SK-MEL-5 (cell line): ENCODE data around the gene CAVIN1. TPM values are rescaled to one million over a fixed set of nuclear protein-coding genes. Genes with fewer than 3 reads are reported as not detected.
A peak's percentile ranks its signal among the peaks of the same experiment; 100 is the strongest.
"Not testable (repeated sequence)": the region's sequence is repeated elsewhere in the genome, so short reads cannot be mapped to it uniquely, and the experiment has no call there.

ENCODE experiments used
- DNase-seq: peaks from one replicate; pipeline ENCODE4 v3.0.0-alpha.2; 2016; ENCODE audit warnings: low read depth, low spot score
- in situ Hi-C: cut with HindIII; loops from 2 replicates; pipeline ENCODE4 v1.10.0; 2016; ENCODE audit warnings: low sequenced_read_pairs, high pct_unique_total_duplicates, low pct_unique_long_range_greater_than_20kb
- polyA plus RNA-seq, 2 experiments: library from polyadenylated mRNA; depleted of rRNA; stranded (reverse); fragments of >200 nt; gene quantifications; 2 replicates each; pipeline ENCODE4 v1.2.3, GENCODE V29; 2015
- total RNA-seq: library from RNA; depleted of rRNA; stranded (reverse); fragments of >200 nt; shearing (Covaris generic); gene quantifications from 2 replicates; pipeline ENCODE4 v1.2.3, GENCODE V29; 2014; rRNA removed

CAVIN1 gene, protein sequence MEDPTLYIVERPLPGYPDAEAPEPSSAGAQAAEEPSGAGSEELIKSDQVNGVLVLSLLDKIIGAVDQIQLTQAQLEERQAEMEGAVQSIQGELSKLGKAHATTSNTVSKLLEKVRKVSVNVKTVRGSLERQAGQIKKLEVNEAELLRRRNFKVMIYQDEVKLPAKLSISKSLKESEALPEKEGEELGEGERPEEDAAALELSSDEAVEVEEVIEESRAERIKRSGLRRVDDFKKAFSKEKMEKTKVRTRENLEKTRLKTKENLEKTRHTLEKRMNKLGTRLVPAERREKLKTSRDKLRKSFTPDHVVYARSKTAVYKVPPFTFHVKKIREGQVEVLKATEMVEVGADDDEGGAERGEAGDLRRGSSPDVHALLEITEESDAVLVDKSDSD
- 10.0 and 11.2 TPM in 2 replicates for total RNA-seq
- 7.4 and 11.9 TPM in 2 replicates for polyA plus RNA-seq (2015; cell fraction: cytosol; rRNA removed)
- polyA plus RNA-seq (2015; cell fraction: nucleus; rRNA removed): 0.49 and 1.6 TPM in 2 replicates

DNA sequence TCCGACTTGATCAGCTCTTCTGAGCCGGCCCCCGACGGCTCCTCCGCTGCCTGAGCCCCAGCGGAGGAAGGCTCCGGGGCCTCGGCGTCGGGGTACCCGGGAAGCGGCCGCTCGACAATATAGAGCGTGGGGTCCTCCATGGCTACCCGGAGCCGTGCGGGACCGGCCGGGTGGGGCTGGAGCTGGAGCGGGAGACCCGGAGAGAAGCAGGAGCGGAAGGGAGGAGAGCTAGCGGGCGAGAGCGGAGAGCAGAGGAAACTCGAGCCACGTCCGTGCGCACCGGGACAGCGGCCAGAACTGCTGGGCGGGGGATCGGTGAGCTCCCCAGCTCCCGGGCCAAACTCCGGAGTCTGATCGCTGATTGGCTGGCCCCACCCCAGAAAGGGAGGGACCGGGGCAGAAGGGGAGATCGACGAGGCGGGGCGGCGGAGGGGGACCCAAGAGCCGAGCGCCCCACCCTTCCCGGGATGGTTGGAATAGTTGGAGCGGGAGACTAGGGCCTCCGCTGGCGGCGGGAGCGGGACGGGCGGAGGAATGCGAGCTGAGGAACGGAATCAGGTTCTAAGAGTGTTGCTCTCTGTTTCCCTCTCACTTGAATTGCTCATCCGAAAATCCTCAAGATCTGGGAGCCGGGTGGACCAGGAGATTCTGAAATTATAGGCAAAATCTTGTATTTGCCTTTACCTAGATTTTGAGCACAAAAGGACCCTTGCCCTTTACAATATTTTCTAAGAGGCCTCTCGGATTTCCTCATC lies at the start of gene CAVIN1:
Gene CAVIN1, minus strand, starts transcription at position 299 of the 755 bp plus-strand sequence. Its CDS starts 159 bp downstream, at position 140.
- in situ Hi-C loops: no loop called here
- peak; percentile 75 for DNase-seq

- DNase-seq: no peak
These were observed 44.8 kb upstream of the CAVIN1 start for GRCh38 chr17:42467889-42468288.

DNA sequence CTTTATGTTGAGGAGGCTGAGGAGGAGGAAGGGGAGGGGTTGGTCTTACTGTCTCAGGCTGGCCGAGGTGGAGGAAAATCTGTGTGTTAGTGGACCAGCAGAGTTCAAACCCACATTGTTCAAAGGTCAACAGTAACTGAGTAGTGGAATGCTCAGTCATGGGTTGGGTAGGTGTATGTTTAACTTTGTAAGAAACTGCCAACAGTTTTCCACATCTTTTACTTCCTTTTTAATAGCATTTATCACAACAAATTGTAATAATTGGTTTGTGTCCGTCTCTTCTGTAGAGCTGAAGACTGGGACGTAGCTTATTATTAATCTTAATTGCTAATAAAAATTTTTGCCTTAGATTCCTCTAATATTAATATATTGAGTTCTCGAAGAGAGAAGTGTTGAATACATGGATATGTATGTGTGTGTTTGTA lies 40.9 kb upstream of the CAVIN1 start:
- in situ Hi-C loops: no loop called here
- no peak for DNase-seq

More at GRCh38 chr17:42467889-42468288, 44.8 kb upstream of the CAVIN1 start:
- in situ Hi-C loops: no loop called here

DNA sequence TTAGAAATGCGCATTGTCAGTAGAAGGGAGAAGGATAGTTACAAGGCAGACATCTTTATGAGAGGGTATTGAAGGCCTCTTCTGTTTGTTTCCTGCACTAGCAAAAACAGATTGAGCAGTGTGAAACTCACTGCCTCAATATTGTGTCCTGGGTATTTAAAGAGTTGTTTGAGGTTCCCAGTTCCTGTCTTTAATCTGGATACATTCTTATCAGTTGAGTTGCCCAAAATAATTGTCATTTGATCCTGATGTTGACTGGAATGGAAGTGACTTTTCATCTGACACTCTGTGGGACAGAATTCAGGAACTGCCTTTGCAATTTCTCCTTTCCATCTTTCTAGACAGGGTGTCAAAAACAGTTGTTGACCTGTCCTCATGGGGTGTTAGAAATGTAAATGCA lies 37.3 kb upstream of the CAVIN1 start:
- DNase-seq: no peak
- in situ Hi-C loops: no loop called here

GRCh38 chr17:42459801-42460281 lies 36.8 kb upstream of the CAVIN1 start:
- in situ Hi-C loops: no loop called here
- no peak for DNase-seq

DNA sequence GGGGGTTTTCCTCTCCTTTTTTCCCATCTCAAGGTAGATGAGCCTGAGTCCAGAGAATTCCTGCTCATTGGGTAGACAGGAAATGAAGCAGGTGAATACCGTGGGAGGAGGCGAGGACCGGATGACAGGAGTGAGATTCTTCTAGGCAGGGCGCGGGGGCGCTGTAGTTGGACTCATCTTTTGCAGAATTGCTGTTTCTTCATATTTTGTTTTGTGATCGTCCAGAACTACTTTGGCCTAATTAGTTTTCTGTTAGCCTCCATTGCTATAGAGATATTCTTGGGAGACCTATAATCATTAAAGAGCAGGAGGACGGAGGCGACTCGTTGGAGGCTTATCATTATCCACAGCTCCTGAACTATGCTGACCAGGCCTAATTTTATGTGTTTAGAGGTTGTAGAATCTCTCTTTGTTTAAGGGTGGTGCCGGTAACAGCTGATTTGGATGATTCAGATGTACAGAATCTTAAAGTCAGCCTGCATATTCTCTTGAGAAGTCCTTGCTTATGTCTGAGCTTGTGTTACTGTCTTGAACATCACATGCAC lies 36.3 kb upstream of the CAVIN1 start:
- in situ Hi-C loops: no loop called here
- DNase-seq: peak; percentile 45

GRCh38 chr17:42458497-42459255 lies 35.6 kb upstream of the CAVIN1 start, which contains the start of gene ATP6V0A1:
Gene ATP6V0A1 (plus strand): TSS chr17:42458878. CDS start chr17:42460895, 2,017 bp downstream.
- in situ Hi-C loops: no loop called here
- DNase-seq: peak; percentile 91

- in situ Hi-C loops: no loop called here
- DNase-seq: no peak
These were observed 34.2 kb upstream of the CAVIN1 start for GRCh38 chr17:42457107-42457792.

- in situ Hi-C loops: no loop called here
- DNase-seq: peak; percentile 68
These were observed 33.4 kb upstream of the CAVIN1 start for GRCh38 chr17:42456223-42457106.

DNA sequence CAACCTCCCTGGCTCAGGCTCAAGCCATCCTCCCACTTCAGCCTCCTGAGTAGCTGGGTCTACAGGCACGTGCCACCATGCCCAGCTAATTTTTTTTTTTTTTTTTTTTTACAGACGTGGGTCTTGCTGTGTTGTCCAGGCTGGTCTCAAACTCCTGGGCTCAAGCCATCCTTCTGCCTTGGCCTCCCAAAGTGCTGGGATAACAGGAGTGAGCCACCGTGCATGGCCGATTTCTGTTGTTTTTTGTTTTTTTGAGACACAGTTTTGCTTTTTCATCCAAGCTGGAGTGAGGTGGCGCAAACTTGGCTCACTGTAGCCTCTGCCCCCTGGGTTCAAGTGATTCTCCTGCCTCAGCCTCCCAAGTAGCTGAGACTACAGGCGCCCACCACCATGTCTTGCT lies 31.9 kb upstream of the CAVIN1 start:
- in situ Hi-C loops, DNase-seq: not testable (repeated sequence)

DNA sequence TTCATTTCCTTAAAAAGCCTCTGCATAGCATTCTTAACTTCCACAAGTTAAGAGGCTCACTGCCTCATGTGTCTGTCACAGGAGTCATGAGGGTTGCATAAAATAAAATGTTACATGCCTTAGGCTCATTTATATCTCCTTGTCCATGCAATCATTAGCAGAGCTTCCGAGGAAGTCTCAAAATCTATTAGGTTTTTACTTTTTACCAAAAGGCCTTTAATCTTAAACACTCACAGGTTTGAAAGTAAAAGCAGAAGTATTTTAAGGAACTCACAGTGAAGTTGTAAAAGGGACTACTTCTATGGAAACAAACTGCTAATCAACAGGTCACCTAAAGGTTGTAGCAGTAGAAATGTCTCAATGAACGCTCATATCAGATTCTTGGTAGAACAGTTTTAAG lies 30.4 kb upstream of the CAVIN1 start:
- peak; percentile 48 for DNase-seq
- in situ Hi-C loops: no loop called here

DNA sequence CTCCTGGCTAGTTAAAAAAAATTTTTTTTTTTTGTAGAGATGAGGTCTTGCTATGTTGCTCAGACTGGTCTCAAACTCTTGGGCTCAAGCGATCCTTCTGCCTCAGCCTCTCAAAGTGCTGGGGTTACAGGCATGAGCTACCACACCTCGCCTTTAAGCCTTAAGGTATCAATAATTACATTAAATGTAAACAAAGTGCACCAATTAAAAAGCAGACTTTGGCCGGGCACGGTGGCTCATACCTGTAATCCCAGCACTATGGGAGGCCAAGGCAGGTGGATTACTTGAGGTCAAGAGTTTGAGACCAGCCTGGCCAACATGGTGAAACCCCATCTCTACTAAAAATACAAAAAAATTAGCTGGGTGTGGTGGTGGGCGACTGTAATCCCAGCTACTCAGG lies 28.2 kb upstream of the CAVIN1 start:
- in situ Hi-C loops, DNase-seq: not testable (repeated sequence)

GRCh38 chr17:42449838-42450237 lies 26.8 kb upstream of the CAVIN1 start:
- in situ Hi-C loops, DNase-seq: not testable (repeated sequence)

DNA sequence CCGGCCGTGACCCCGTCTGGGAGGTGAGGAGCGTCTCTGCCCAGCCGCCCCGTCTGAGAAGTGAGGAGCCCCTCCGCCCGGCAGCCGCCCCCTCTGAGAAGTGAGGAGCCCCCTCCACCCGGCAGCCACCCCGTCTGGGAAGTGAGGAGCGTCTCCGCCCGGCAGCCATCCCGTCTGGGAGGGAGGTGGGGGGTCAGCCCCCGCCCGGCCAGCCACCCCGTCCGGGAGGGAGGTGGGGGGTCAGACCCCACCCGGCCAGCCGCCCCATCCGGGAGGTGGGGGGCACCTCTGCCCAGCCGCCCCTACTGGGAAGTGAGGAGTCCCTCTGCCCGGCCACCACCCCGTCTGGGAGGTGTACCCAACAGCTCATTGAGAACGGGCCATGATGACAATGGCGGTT lies 26.1 kb upstream of the CAVIN1 start:
- DNase-seq, in situ Hi-C loops: not testable (repeated sequence)

DNA sequence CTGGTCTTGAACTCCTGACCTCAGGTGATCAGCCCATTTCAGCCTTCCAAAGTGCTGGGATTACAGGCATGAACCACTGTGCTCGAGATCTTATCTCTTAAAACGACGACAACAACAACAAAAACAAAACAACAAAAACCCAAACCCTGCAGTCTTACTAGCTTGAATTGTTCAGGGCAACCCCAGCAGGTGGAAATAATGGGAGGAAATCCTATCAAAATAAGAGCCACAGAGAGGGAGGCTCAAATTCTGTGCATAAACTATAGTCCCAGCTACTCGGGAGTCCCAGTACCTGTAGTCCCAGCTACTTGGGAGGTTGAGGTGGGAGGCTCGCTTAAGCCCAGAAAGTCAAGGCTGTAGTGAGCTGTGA lies 19.1 kb upstream of the CAVIN1 start:
- in situ Hi-C loops: no loop called here
- DNase-seq: no peak
